ENCODE results near the gene SNX19. TPM values are rescaled to one million over a fixed set of nuclear protein-coding genes. Genes with fewer than 3 reads are reported as not detected.
"Not testable (repeated sequence)": the region's sequence is repeated elsewhere in the genome, so short reads cannot be mapped to it uniquely, and the experiment has no call there.

SNX19 gene
- total and polyA plus RNA-seq, 8 donors: 34.1 to 66.4 (median 43.1) TPM

- intact Hi-C loops (cut with DNase I): no loop called here
- ATAC-seq (no peak), DNase-seq (no peak)
- TF ChIP-seq CTCF (IDR thresholded peaks at IDR 0.05): no peak
- no peak overlapping the region for H3K4me3 ChIP-seq
- H3K9me3 ChIP-seq: no peaks in the 10 kb centered on the region
- H3K27me3 ChIP-seq: no peaks in the 10 kb centered on the region
- H3K4me1 ChIP-seq: no peaks in the 10 kb centered on the region
- no peak overlapping the region for H3K27ac ChIP-seq
- no peaks in the 10 kb centered on the region for H3K36me3 ChIP-seq
These were observed 15.9 kb upstream of the SNX19 start for GRCh38 chr11:130932086-130932712.

DNA sequence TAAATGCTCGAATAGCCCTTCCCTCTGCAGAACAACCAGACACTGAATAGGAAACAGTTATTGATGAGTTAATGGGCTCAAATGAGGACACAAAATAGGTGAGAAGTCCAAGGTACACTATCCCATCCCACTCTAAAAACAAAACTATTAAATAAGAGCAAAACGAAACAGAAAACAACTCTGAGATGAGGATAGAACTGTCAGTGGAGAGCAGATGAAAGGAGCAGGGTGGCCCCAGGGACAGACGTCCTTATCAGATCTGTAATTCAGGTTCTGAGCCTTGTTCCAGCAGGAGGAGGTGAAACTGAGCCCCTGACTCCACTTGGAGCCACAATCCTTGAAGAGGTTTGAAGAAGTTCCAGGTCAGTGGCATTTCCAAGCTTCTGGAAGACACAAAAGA is 8.5 kb upstream of the SNX19 start:
- peaks cover 0 to 4% of the 10 kb centered on the region in 2 donors for H3K27me3 ChIP-seq
- ATAC-seq: no peak
- no peak for TF ChIP-seq CTCF (IDR thresholded peaks at IDR 0.05)
- no peak overlapping the region for H3K4me3 ChIP-seq
- DNase-seq: no peak
- intact Hi-C loops (cut with DNase I): no loop called here
- H3K27ac ChIP-seq: no peak overlapping the region
- no peaks in the 10 kb centered on the region for H3K4me1 ChIP-seq
- no peaks in the 10 kb centered on the region for H3K36me3 ChIP-seq
- H3K9me3 ChIP-seq: no peaks in the 10 kb centered on the region

- H3K4me1 ChIP-seq; H3K9me3 ChIP-seq; H3K27ac ChIP-seq; H3K4me3 ChIP-seq; ATAC-seq; intact Hi-C loops (cut with DNase I); H3K36me3 ChIP-seq; H3K27me3 ChIP-seq; DNase-seq: not testable (repeated sequence)
These were observed 4.3 kb upstream of the SNX19 start for GRCh38 chr11:130920612-130921011.

GRCh38 chr11:130918081-130918480 is 1.8 kb upstream of the SNX19 start:
- no peak for TF ChIP-seq CTCF (IDR thresholded peaks at IDR 0.05)
- no peaks in the 10 kb centered on the region for H3K9me3 ChIP-seq
- no peak for DNase-seq
- no peak overlapping the region for H3K4me3 ChIP-seq
- peaks cover 0 to 21% of the 10 kb centered on the region in 2 donors for H3K36me3 ChIP-seq
- intact Hi-C loops (cut with DNase I): no loop called here
- no peak overlapping the region for H3K27ac ChIP-seq
- H3K27me3 ChIP-seq: peaks cover 0 to 4% of the 10 kb centered on the region in 2 donors
- peaks cover 5 to 31% of the 10 kb centered on the region in 2 donors for H3K4me1 ChIP-seq
- no peak for ATAC-seq

- TF ChIP-seq CTCF (IDR thresholded peaks at IDR 0.05): no peak
- intact Hi-C loops (cut with DNase I): no loop called here
- DNase-seq (no peak), ATAC-seq (no peak)
- Histone ChIP-seq H3K36me3 (peaks cover 0 to 28% of the 10 kb centered on the region in 2 donors), H3K4me3 (peak overlapping the region; percentile 85 to 99), H3K27ac (peak overlapping the region in 1 of 2 donors; percentile 87), H3K4me1 (peaks cover 5 to 31% of the 10 kb centered on the region in 2 donors), H3K9me3 (no peaks in the 10 kb centered on the region), H3K27me3 (peaks cover 0 to 4% of the 10 kb centered on the region in 2 donors)
These were observed 631 bp upstream of the SNX19 start for GRCh38 chr11:130916910-130917309.
